HG03439 (cell line): ENCODE measurements around the gene SF3B3.
"Not testable (repeated sequence)": the region's sequence is repeated elsewhere in the genome, so short reads cannot be mapped to it uniquely, and the experiment has no call there.

Source experiments
- ATAC-seq: cut with Tn5 transposase; IDR thresholded peaks from one replicate; pipeline ENCODE4 v1.9.1; 2021; ENCODE audit warnings: mild to moderate bottlenecking, moderate library complexity; ENCODE audit not compliant: unreplicated experiment

SF3B3 gene

DNA sequence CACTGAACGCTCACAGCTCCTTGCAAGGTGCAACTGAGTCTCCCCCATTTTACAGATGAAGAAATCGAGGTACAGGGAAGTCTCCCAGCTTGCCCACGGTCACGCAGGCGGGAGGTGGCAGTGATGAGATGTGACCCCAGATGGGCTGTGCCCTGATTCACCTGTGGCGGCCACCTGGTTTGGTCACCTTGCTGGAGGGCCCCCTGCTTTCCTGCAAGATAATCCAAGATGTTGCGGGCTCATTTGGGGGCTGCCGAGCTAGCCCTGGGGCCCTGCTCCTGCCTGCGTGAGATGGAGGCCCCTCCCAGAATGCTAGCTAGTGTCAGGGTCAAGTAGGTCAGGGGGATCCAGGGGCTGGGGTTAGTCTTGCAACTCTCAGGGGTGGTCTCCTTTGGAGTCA lies 63.1 kb downstream of the SF3B3 start:
- no peak for ATAC-seq

DNA sequence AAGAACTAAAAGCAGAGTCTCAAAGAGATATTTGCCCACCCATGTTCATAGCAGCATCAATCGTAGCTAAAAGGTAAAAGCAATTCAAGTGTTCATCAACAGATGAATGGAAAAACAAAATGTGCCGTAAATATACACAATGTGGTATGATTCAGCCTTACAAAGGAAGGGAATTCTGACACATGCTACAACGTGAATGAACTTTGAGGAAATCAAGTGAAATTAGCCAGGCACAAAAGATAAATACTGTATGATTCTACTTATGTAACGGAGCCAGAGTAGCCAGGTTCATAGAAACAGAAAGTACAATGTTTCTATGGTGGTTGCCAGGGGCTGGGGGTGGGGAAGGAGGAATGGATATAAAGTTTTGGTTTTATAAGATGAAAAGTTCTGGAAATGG lies 64.9 kb downstream of the SF3B3 start:
- ATAC-seq = no peak

DNA sequence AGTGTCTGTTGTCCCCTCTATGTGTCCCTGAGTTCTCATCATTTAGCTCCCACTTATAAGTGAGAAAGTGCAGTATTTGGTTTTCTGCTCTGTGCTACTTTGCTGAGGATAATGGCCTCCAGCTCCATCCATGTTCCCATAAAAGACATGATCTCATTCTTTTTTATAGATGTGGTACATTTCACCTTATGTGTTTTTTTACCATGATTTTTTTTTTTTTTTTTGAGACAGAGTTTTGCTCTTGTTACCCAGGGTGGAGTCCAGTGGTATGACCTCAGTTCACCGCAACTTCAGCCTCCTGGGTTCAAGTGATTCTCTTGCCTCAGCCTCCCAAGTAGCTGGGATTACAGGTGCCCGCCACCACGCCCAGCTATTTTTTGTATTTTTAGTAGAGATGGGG lies 65.8 kb downstream of the SF3B3 start:
- ATAC-seq = not testable (repeated sequence)

GRCh38 chr16:70589998-70590471 lies 66.4 kb downstream of the SF3B3 start:
- no peak for ATAC-seq

DNA sequence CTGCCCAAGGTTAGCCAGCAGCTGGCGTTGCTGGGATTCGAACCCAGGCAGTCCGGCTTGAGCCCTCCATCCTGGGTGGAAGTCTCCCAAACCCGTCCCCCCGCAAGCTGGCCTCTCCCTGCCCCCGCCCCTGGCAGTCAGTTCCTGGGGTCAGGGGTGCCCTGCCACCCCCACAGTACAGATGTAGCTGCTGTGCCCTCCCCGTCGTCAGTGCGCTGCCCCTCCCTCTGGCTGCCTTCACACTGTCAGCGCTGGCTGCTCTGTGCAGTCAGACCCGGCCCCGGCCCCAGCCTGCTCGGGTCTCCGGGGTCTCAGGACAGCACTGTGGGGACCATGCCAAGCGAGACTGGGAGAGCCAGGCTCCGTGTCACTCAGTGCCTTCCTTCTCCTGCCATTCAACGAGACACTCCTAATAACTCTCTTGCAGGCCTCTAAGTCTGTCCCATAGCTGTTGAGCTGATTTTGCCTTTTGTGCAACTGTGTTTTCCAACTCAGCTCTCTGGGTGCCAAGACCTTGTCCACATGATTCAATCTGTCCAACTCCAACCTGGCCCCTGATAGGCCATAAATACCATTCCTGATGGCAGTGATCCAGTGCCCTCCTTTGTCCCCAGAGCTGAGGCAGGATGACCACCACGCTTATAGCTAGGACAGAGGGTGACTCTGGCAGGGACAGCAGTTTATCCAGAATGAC lies 67.3 kb downstream of the SF3B3 start:
- ATAC-seq = no peak

- no peak for ATAC-seq
Measured at GRCh38 chr16:70591615-70592014, 68.0 kb downstream of the SF3B3 start.

- no peak for ATAC-seq
Measured at GRCh38 chr16:70592106-70592571, 68.5 kb downstream of the SF3B3 start.

- ATAC-seq = no peak
Measured at GRCh38 chr16:70593544-70593943, 69.9 kb downstream of the SF3B3 start.

GRCh38 chr16:70594569-70594968 lies 71.0 kb downstream of the SF3B3 start:
- ATAC-seq = no peak

DNA sequence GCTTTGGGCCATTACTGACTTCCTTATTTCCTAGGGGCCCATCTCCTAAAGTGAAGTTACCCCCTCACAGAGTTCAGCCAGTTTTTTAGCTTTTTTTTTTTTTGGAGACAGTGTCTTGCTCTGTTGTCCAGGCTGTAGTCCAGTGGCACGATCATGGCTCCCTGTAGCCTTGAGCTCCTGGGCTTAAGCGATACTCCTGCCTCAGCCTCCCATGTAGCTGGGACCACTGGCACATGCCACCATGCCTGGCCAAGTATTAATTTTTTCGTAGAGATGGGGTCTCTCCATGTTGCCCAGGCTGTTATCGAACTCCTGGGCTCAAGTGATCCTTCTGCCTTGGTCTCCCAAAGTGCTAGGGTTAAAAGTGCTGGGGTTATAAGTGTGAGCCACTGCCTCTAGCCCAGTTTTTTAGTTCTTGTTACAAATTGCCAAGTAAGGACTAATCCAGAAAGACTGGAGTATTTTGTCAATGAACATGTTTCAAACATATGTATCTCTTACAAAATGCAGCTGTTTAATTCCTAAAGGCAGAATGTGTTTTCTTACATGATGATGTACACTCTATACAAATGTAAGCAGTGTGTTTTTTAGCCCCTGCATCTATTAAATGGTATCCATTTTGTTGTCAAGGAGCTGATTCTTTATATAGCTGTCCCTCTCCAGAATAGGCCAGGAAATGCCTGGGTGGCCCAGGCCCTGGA lies 73.7 kb downstream of the SF3B3 start:
- ATAC-seq = no peak

GRCh38 chr16:70598937-70599503 lies 75.4 kb downstream of the SF3B3 start:
- ATAC-seq = no peak

- no peak for ATAC-seq
Measured at GRCh38 chr16:70600730-70601129, 77.1 kb downstream of the SF3B3 start.

DNA sequence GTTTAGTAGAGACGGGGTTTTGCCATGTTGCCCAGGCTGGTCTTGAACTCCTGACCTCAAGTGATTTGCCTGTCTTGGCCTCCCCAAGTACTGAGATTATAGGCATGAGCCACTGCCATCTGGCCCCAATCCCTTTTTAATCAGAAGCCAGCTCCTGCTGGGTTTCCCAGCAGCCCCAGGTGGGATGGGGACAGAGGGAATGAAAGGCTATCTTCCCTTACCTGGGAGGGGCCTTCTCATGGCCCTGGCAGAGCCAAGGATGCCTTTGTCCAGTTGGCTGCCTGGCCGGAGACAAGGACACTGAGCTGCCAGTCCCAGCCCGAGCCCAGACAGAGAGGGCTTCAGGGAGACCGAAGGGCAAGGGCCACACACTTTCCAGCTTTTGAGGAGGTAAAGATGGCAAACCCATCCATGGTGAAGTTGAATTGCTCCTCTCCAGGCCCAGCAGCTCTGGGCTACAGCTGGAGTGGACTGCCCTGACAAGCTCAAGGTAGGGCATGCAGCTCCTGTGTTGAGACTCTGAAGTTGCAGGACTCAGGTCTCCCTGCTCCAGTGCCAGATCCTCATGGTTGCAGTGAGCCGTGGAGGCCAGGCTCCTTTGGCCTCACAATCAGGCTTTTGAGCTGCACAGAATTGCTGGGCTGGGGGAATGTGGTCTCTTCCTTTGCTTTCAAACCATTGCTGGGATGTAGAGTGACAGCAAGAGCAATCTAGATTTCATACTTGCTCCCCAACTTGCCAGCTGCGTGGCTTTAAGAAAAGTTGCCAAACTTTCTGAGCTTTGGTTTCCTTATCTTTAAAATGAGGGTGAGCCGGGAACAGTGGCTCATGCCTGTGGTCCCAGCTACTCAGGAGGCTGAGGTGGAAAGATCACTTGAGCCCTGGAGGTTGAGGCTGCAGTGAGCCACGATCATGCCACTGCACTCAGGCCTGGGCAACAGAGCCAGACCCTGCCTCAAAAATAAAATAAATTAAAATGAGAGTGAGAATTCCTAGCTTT lies 78.3 kb downstream of the SF3B3 start:
- no peak for ATAC-seq

GRCh38 chr16:70602831-70603230 lies 79.2 kb downstream of the SF3B3 start:
- ATAC-seq = no peak

- ATAC-seq = no peak
Measured at GRCh38 chr16:70604407-70605282, 81.0 kb downstream of the SF3B3 start.

- ATAC-seq = no peak
Measured at GRCh38 chr16:70605283-70605657, 81.7 kb downstream of the SF3B3 start.

- no peak for ATAC-seq
Measured at GRCh38 chr16:70608521-70608920, 84.9 kb downstream of the SF3B3 start.

- no peak for ATAC-seq
Measured at GRCh38 chr16:70610273-70611223, 86.9 kb downstream of the SF3B3 start.

GRCh38 chr16:70611224-70611598 lies 87.6 kb downstream of the SF3B3 start:
- no peak for ATAC-seq
